Upper lobe of left lung (tissue), 6 donors: ENCODE measurements around the gene MORC2. TPM values are rescaled to one million over a fixed set of nuclear protein-coding genes. Genes with fewer than 3 reads are reported as not detected.

ENCODE experiments used
- ATAC-seq, 2 donors: fragments of 200-7000 bp; cut with Tn5 transposase; one replicate each; pipeline ENCODE4 v1.9.1; 2022; ENCODE audit warnings: mild to moderate bottlenecking in 2 of 2, moderate library complexity in 2 of 2; ENCODE audit not compliant: low FRiP score in 2 of 2
- DNase-seq, 2 donors: peaks; one replicate each; pipeline ENCODE4 v3.0.0-alpha.2; 2019 to 2020
- H3K27ac ChIP-seq, 4 donors: fragments of 200-600 bp; sonication (generic); one replicate each; pipeline ENCODE4 v1.5.1; 2016 to 2019
- H3K27me3 ChIP-seq, 4 donors: fragments of 200-600 bp; sonication (generic); one replicate each; pipeline ENCODE4 v1.5.1; 2017 to 2019
- H3K36me3 ChIP-seq, 4 donors: fragments of 200-600 bp; sonication (generic); one replicate each; pipeline ENCODE4 v1.5.1; 2016 to 2019
- H3K4me1 ChIP-seq, 4 donors: fragments of 200-600 bp; sonication (generic); one replicate each; pipeline ENCODE4 v1.5.1; 2018 to 2019
- H3K4me3 ChIP-seq, 4 donors: fragments of 200-600 bp; sonication (generic); one replicate each; pipeline ENCODE4 v1.5.1; 2017 to 2019; ENCODE audit warnings: mild to moderate bottlenecking in 2 of 4, moderate library complexity in 1 of 4
- H3K9me3 ChIP-seq, 4 donors: fragments of 200-600 bp; sonication (generic); one replicate each; pipeline ENCODE4 v1.5.1; 2018 to 2019
- CTCF ChIP-seq, 6 experiments: fragments of 450-650 bp in 4 of 6; fragments of 200-600 bp in 2 of 6; sonication (generic) in 2 of 6; IDR thresholded peaks; one replicate each; pipeline ENCODE4 v1.5.1; 2016 to 2019; ENCODE audit warnings: antibody characterized with exemption in 6 of 6
- EP300 ChIP-seq, 4 donors: sonication (generic); formaldehyde crosslinking; IDR thresholded peaks; one replicate each; pipeline ENCODE4 v1.5.1; 2017; ENCODE audit warnings: antibody characterized with exemption in 4 of 4, control low read depth in 2 of 4
- POLR2A ChIP-seq, 4 donors: fragments of 450-650 bp; IDR thresholded peaks; one replicate each; pipeline ENCODE4 v1.5.1; 2016 to 2017; ENCODE audit warnings: antibody characterized with exemption in 4 of 4, mild to moderate bottlenecking in 2 of 4
- POLR2AphosphoS5 ChIP-seq, 2 donors: sonication (generic); formaldehyde crosslinking; IDR thresholded peaks; one replicate each; pipeline ENCODE4 v1.5.1; 2017; ENCODE audit warnings: antibody characterized with exemption in 2 of 2
- WGBS, 2 donors: methylation state at CpG; one replicate each; pipeline ENCODE4 v1.1.5; 2017 to 2018; 5-methylcytosine and 5-hydroxymethylcytosine counted together
- total RNA-seq, 6 donors: library from RNA; depleted of rRNA in 4 of 6; stranded (reverse); fragments of >200 nt in 4 of 6; gene quantifications; one replicate each; pipeline versions ENCODE4 v1.1.0 to v1.2.1, GENCODE V29; 2016 to 2021
- donor health status: DM: no; HTN: no; CAD: no; lungs with moderate emphysema.
- donor health status: DM: no; HTN: yes; CAD: no; lungs with severe emphysema.

Gene MORC2
- total RNA-seq, 6 donors from 2014 or later: 13.8 to 54.5 (median 20.6) TPM

GRCh38 chr22:30926706-30927105 lies 41.9 kb downstream of the MORC2 start:
- no peak for TF ChIP-seq CTCF (IDR thresholded peaks at IDR 0.05)
- no peak for TF ChIP-seq POLR2A (IDR thresholded peaks at IDR 0.05)
- TF ChIP-seq POLR2AphosphoS5 (IDR thresholded peaks at IDR 0.05): no peak
- H3K4me3 ChIP-seq: no peak overlapping the region
- no peaks in the 10 kb centered on the region for H3K27me3 ChIP-seq
- DNase-seq (no peak), ATAC-seq (no peak)
- 93 to 98% methylated on average over 4 of the region's 4 CpGs for WGBS, 2 donors
- no peak overlapping the region for H3K27ac ChIP-seq
- peaks cover 14 to 66% (median 47%) of the 10 kb centered on the region in 4 donors for H3K36me3 ChIP-seq
- H3K9me3 ChIP-seq: no peaks in the 10 kb centered on the region
- H3K4me1 ChIP-seq: peaks cover under 1 to 5% (median 3%) of the 10 kb centered on the region in 4 donors

- Histone ChIP-seq H3K27me3 (no peaks in the 10 kb centered on the region), H3K9me3 (no peaks in the 10 kb centered on the region), H3K4me1 (peaks cover 10 to 13% (median 12%) of the 10 kb centered on the region in 4 donors), H3K27ac (no peak overlapping the region), H3K36me3 (peaks cover 14 to 55% (median 37%) of the 10 kb centered on the region in 4 donors), H3K4me3 (no peak overlapping the region)
- no peak for ATAC-seq
- DNase-seq: no peak
- 86 to 94% methylated on average over 5 of the region's 5 CpGs for WGBS, 2 donors
- no peak for TF ChIP-seq CTCF (IDR thresholded peaks at IDR 0.05)
- TF ChIP-seq POLR2AphosphoS5 (IDR thresholded peaks at IDR 0.05): no peak
- no peak for TF ChIP-seq EP300 (IDR thresholded peaks at IDR 0.05)
- TF ChIP-seq POLR2A (IDR thresholded peaks at IDR 0.05): no peak
These were observed 42.9 kb downstream of the MORC2 start for GRCh38 chr22:30925667-30926066.

GRCh38 chr22:30923168-30923900 lies 45.2 kb downstream of the MORC2 start:
- Histone ChIP-seq H3K36me3 (peaks cover 10 to 32% (median 24%) of the 10 kb centered on the region in 4 donors), H3K27ac (no peak overlapping the region), H3K27me3 (no peaks in the 10 kb centered on the region), H3K4me1 (peaks cover 11 to 22% (median 15%) of the 10 kb centered on the region in 4 donors), H3K9me3 (no peaks in the 10 kb centered on the region), H3K4me3 (no peak overlapping the region)
- DNase-seq (no peak), ATAC-seq (no peak)
- WGBS, 2 donors: 95 to 97% methylated on average over 6 to 9 of the region's 9 CpGs
- TF ChIP-seq POLR2AphosphoS5 (IDR thresholded peaks at IDR 0.05) (no peak), CTCF (IDR thresholded peaks at IDR 0.05) (no peak)

- Histone ChIP-seq H3K27me3 (no peaks in the 10 kb centered on the region), H3K9me3 (no peaks in the 10 kb centered on the region), H3K4me1 (peaks cover 11 to 22% (median 15%) of the 10 kb centered on the region in 4 donors), H3K4me3 (peak overlapping the region in 3 of 4 donors; percentile 36 to 52 (median 44)), H3K27ac (peak overlapping the region in 2 of 4 donors; percentile 58 to 70), H3K36me3 (peaks cover 0 to 20% (median 13%) of the 10 kb centered on the region in 4 donors)
- peak in 1 of 2 donors; percentile 41 for TF ChIP-seq POLR2AphosphoS5 (IDR thresholded peaks at IDR 0.05)
- no peak for TF ChIP-seq CTCF (IDR thresholded peaks at IDR 0.05)
- TF ChIP-seq POLR2A (IDR thresholded peaks at IDR 0.05): peak in 1 of 4 donors; percentile 49
- ATAC-seq (peak; percentile 19 to 73), DNase-seq (peak; percentile 52 to 92)
- WGBS, 2 donors: 48 to 66% methylated on average over 23 to 34 of the region's 34 CpGs
These were observed 46.4 kb downstream of the MORC2 start for GRCh38 chr22:30922151-30922611.
